H1 (cell line): ENCODE measurements around the gene NXPH3. TPM values are rescaled to one million over a fixed set of nuclear protein-coding genes. Genes with fewer than 3 reads are reported as not detected.

ENCODE experiments used
- CTCF ChIA-PET: fragments of 300-600 bp; sonication (Branson Sonifier 250); formaldehyde crosslinking; loops from one replicate; lab custom pipeline; 2021; ENCODE audit not compliant: partially characterized antibody; lab: Charles Lee
- POLR2A ChIA-PET: fragments of 300-600 bp; sonication (Branson Sonifier 250); formaldehyde crosslinking; loops from one replicate; lab custom pipeline; 2021; ENCODE audit warnings: inconsistent platforms; ENCODE audit not compliant: partially characterized antibody; lab: Charles Lee
- DNase-seq, 2 experiments: peaks; one replicate each; pipeline versions ENCODE4 v3.0.0 to v3.0.0-alpha.2; 2010 to 2022; ENCODE audit warnings: low spot score in 2 of 2, low read depth in 1 of 2, mixed read lengths in 1 of 2
- FAIRE-seq: peaks from 2 replicates; lab custom pipeline; 2011; peaks lifted over from hg19 to GRCh38; lab: Jason Lieb, UNC
- H2AFZ ChIP-seq: 2 replicates; pipeline ENCODE4 v1.8.1; 2012; ENCODE audit warnings: low read length, inconsistent platforms
- H2AK5ac ChIP-seq: 2 replicates; pipeline ENCODE4 v1.6.1; 2013; ENCODE audit warnings: low read depth, low read length
- H2BK120ac ChIP-seq: replicated peaks from 2 replicates; pipeline ENCODE3; 2013; ENCODE audit warnings: low read depth, low read length, inconsistent platforms
- H2BK12ac ChIP-seq: 2 replicates; pipeline ENCODE4 v1.6.1; 2013; ENCODE audit warnings: low read depth, low read length
- H2BK15ac ChIP-seq: 2 replicates; pipeline ENCODE4 v1.6.1; 2013; ENCODE audit warnings: low read length
- H2BK20ac ChIP-seq: 2 replicates; pipeline ENCODE4 v1.6.1; 2013; ENCODE audit warnings: low read length
- H2BK5ac ChIP-seq: 2 replicates; pipeline ENCODE4 v1.6.1; 2013; ENCODE audit warnings: low read depth, low read length
- H3K14ac ChIP-seq: 2 replicates; pipeline ENCODE4 v1.6.1; 2013; ENCODE audit warnings: inconsistent platforms; ENCODE audit not compliant: insufficient read length
- H3K18ac ChIP-seq: 2 replicates; pipeline ENCODE4 v1.6.1; 2013; ENCODE audit warnings: low read length; ENCODE audit errors: extremely low read depth
- H3K23ac ChIP-seq: 2 replicates; pipeline ENCODE4 v1.6.1; 2013; ENCODE audit warnings: inconsistent platforms; ENCODE audit not compliant: insufficient read length
- H3K23me2 ChIP-seq: 2 replicates; pipeline ENCODE4 v1.6.1; 2013; ENCODE audit warnings: low read depth, low read length
- H3K27ac ChIP-seq: 2 replicates; pipeline ENCODE4 v1.6.1; 2011; ENCODE audit warnings: low read depth, low read length, inconsistent platforms
- H3K27me3 ChIP-seq, 4 experiments: replicated peaks in 1 of 4; 1 replicate in 1 of 4; 2 replicates in 3 of 4; pipeline versions ENCODE4 v1.6.1 to v1.8.1; 2011 to 2013; ENCODE audit warnings: low read length in 3 of 4, mild to moderate bottlenecking in 3 of 4, inconsistent platforms in 2 of 4, mixed read lengths in 2 of 4, moderate library complexity in 1 of 4; ENCODE audit not compliant: control insufficient read depth in 3 of 4, insufficient read depth in 3 of 4; ENCODE audit errors: extremely low read depth in 1 of 4
- H3K36me3 ChIP-seq, 4 experiments: 2 replicates each; pipeline versions ENCODE4 v1.6.1 to v1.8.1; 2011 to 2013; ENCODE audit warnings: mild to moderate bottlenecking in 4 of 4, low read length in 3 of 4, moderate library complexity in 2 of 4, control low read depth in 1 of 4, inconsistent platforms in 1 of 4; ENCODE audit not compliant: insufficient read depth in 4 of 4, control insufficient read depth in 2 of 4
- H3K4ac ChIP-seq: replicated peaks from 2 replicates; pipeline ENCODE3; 2013; ENCODE audit warnings: low read length, low read depth, mixed read lengths, inconsistent platforms; ENCODE audit not compliant: insufficient read length
- H3K4me1 ChIP-seq, 4 experiments: replicated peaks in 1 of 4; 1 replicate in 1 of 4; 2 replicates in 3 of 4; pipeline versions ENCODE4 v1.6.1 to v1.8.1; 2011 to 2013; ENCODE audit warnings: low read length in 3 of 4, inconsistent platforms in 2 of 4, mixed read lengths in 1 of 4; ENCODE audit not compliant: insufficient read depth in 4 of 4, control insufficient read depth in 3 of 4
- H3K4me2 ChIP-seq, 2 experiments: 2 replicates each; pipeline versions ENCODE4 v1.6.1 to v1.8.1; 2011 to 2013; ENCODE audit warnings: low read depth in 2 of 2, low read length in 2 of 2, control low read depth in 1 of 2, inconsistent platforms in 1 of 2, mild to moderate bottlenecking in 1 of 2; ENCODE audit not compliant: insufficient read depth in 1 of 2
- H3K4me3 ChIP-seq, 4 experiments: fragments of 200-600, 300-600 bp in 1 of 4; sonication (generic), shearing (Covaris generic), sonication (Bioruptor Twin) in 1 of 4; 2 replicates each; pipeline versions ENCODE4 v1.5.1 to v1.8.1; 2011 to 2016; ENCODE audit warnings: low read length in 4 of 4, low read depth in 3 of 4, control low read depth in 2 of 4, inconsistent platforms in 2 of 4, mild to moderate bottlenecking in 2 of 4, mixed read lengths in 1 of 4, moderate library complexity in 1 of 4; ENCODE audit not compliant: insufficient read depth in 2 of 4; ENCODE audit errors: extremely low read depth in 1 of 4
- H3K56ac ChIP-seq: replicated peaks from 2 replicates; pipeline ENCODE3; 2013; ENCODE audit warnings: low read depth, mild to moderate bottlenecking, mixed read lengths, low read length, inconsistent platforms; ENCODE audit not compliant: insufficient read length
- H3K79me1 ChIP-seq: 2 replicates; pipeline ENCODE4 v1.6.1; 2013; ENCODE audit warnings: low read depth, low read length, control low read depth
- H3K79me2 ChIP-seq, 2 experiments: 2 replicates each; pipeline versions ENCODE4 v1.6.1 to v1.8.1; 2012 to 2013; ENCODE audit warnings: low read length in 2 of 2, mild to moderate bottlenecking in 2 of 2, inconsistent platforms in 1 of 2; ENCODE audit not compliant: insufficient read depth in 2 of 2, control insufficient read depth in 1 of 2
- H3K9ac ChIP-seq, 4 experiments: replicated peaks in 1 of 4; 1 replicate in 1 of 4; 2 replicates in 3 of 4; pipeline versions ENCODE4 v1.6.1 to v1.8.1; 2011 to 2013; ENCODE audit warnings: low read depth in 3 of 4, low read length in 3 of 4, control low read depth in 2 of 4, mild to moderate bottlenecking in 2 of 4, moderate library complexity in 2 of 4, inconsistent platforms in 1 of 4; ENCODE audit errors: extremely low read depth in 1 of 4
- H3K9me3 ChIP-seq, 2 experiments: 2 replicates each; pipeline versions ENCODE4 v1.6.1 to v1.8.1; 2012 to 2013; ENCODE audit warnings: mild to moderate bottlenecking in 2 of 2, moderate library complexity in 2 of 2, control low read depth in 1 of 2, inconsistent platforms in 1 of 2, low read depth in 1 of 2, low read length in 1 of 2, mixed read lengths in 1 of 2; ENCODE audit not compliant: insufficient read depth in 2 of 2
- H4K20me1 ChIP-seq, 2 experiments: replicated peaks in 1 of 2; 2 replicates each; pipeline versions ENCODE3 to v1.8.1; 2011 to 2013; ENCODE audit warnings: inconsistent platforms in 2 of 2, low read length in 2 of 2, mild to moderate bottlenecking in 1 of 2; ENCODE audit not compliant: insufficient read depth in 2 of 2, control insufficient read depth in 1 of 2
- H4K5ac ChIP-seq: 2 replicates; pipeline ENCODE4 v1.6.1; 2013; ENCODE audit warnings: low read length, low read depth, mixed read lengths, inconsistent platforms; ENCODE audit not compliant: insufficient read length
- H4K8ac ChIP-seq: 2 replicates; pipeline ENCODE4 v1.8.0; 2013; ENCODE audit warnings: mild to moderate bottlenecking, moderate library complexity, low read length, inconsistent platforms; ENCODE audit not compliant: insufficient read depth; ENCODE audit errors: extremely low read depth
- H4K91ac ChIP-seq: replicated peaks from 2 replicates; pipeline ENCODE3; 2013; ENCODE audit warnings: low read length, mixed read lengths, inconsistent platforms; ENCODE audit not compliant: insufficient read length
- ASH2L ChIP-seq: fragments of 200-600, 300-600 bp; sonication (generic); IDR thresholded peaks from one replicate; pipeline ENCODE4 v1.7.1; 2017; ENCODE audit warnings: low read length
- CBX8 ChIP-seq: fragments of 300-800, 300-1000 bp; sonication (generic); IDR thresholded peaks from 2 replicates; pipeline ENCODE4 v1.7.1; 2016; ENCODE audit warnings: low read depth, low read length, borderline replicate concordance
- CHD1 ChIP-seq: IDR thresholded peaks from 2 replicates; pipeline ENCODE4 v1.6.1; 2012; ENCODE audit warnings: low read depth, low read length, improper control_type of control experiment
- CREB1 ChIP-seq: IDR thresholded peaks from 2 replicates; pipeline ENCODE4 v1.6.1; 2012; ENCODE audit warnings: inconsistent platforms
- CTBP2 ChIP-seq: IDR thresholded peaks from 2 replicates; pipeline ENCODE4 v1.7.0; 2011; ENCODE audit warnings: borderline replicate concordance, mild to moderate bottlenecking, moderate library complexity, mixed read lengths, low read length; ENCODE audit not compliant: insufficient read depth, insufficient read length
- HDAC6 ChIP-seq: IDR thresholded peaks from one replicate; pipeline ENCODE4 v1.7.1; 2012; ENCODE audit warnings: low read depth, mild to moderate bottlenecking, inconsistent platforms, low read length, moderate library complexity
- PHF8 ChIP-seq: fragments of 200-600 bp; sonication (generic); conservative IDR thresholded peaks from 2 replicates; pipeline ENCODE4 v1.7.1; 2012; ENCODE audit warnings: low read depth, mild to moderate bottlenecking, inconsistent platforms, low read length, moderate library complexity
- SP2 ChIP-seq: IDR thresholded peaks from 2 replicates; pipeline ENCODE4 v1.6.1; 2012; ENCODE audit warnings: mild to moderate bottlenecking, low read length, inconsistent platforms
- TAF1 ChIP-seq: IDR thresholded peaks from 2 replicates; pipeline ENCODE4 v1.6.1; 2011; ENCODE audit warnings: mild to moderate bottlenecking, low read depth, low read length
- TAF7 ChIP-seq: optimal IDR thresholded peaks from 2 replicates; pipeline ENCODE3; 2011; ENCODE audit warnings: low read depth, mild to moderate bottlenecking, inconsistent platforms, low read length, moderate library complexity, borderline replicate concordance
- WGBS, 2 experiments: shearing (Covaris generic) in 1 of 2; methylation state at CpG; one replicate each; pipeline versions ENCODE4 v1.1.6 to v1.1.7; 2013 to 2015; ENCODE audit warnings: low lambda C conversion rate in 2 of 2, mixed read lengths in 2 of 2, inconsistent platforms in 1 of 2, low coverage in 1 of 2, missing lambda C conversion rate in 1 of 2; ENCODE audit not compliant: insufficient replicate concordance in 2 of 2, insufficient coverage in 1 of 2, insufficient read length in 1 of 2; ENCODE audit errors: extremely low coverage in 1 of 2, missing lambda C conversion rate in 1 of 2; 5-methylcytosine and 5-hydroxymethylcytosine counted together
- polyA plus RNA-seq, 7 experiments: library from polyadenylated mRNA; depleted of rRNA in 3 of 7; stranded (reverse) in 5 of 7; unstranded in 2 of 7; fragments of >200 nt in 5 of 7; fragments of 200-250 nt in 2 of 7; gene quantifications; 1 replicate in 5 of 7; 2 replicates in 1 of 7; 4 replicates in 1 of 7; pipeline versions ENCODE4 v1.2.1 to v1.2.3, GENCODE V29; 2011 to 2013; ENCODE audit warnings: missing spikeins in 2 of 7, mixed read lengths in 2 of 7
- total RNA-seq: library from RNA; stranded (reverse); fragmentation: NEBNext Ultra II Directional; extraction: Animal tissue kit (Norgen Biotek cat#: 25700); gene quantifications from 2 replicates; pipeline ENCODE4 v1.2.1, GENCODE V29; 2021

The NXPH3 gene
- total and polyA plus RNA-seq, 2 of the 8 experiments (the other 6 are each of a cell fraction or from before 2014, with no cell fraction given), result 2.5 to 3.7 TPM

- H3K4me2 ChIP-seq, result no peak overlapping the region
- WGBS, 2 experiments, result 92% methylated on average over 11 of the region's 13 CpGs; no CpG with 5 or more reads in 1 of the 2 experiments
- H3K18ac ChIP-seq, result no peak overlapping the region
- peaks cover 4 to 14% (median 8%) of the 10 kb centered on the region in 4 experiments; a peak in 5 of 7 replicates for H3K27me3 ChIP-seq
- no peaks in the 10 kb centered on the region for H3K79me1 ChIP-seq
- peaks cover 0 to 4% of the 10 kb centered on the region in 2 experiments for H4K20me1 ChIP-seq
- H2BK20ac ChIP-seq, result no peak overlapping the region
- DNase-seq (no peak), FAIRE-seq (no peak)
- no peak overlapping the region for H2BK5ac ChIP-seq
- no peak overlapping the region for H3K56ac ChIP-seq
- H2BK12ac ChIP-seq, result no peak overlapping the region
- H4K91ac ChIP-seq, result no peak overlapping the region
- no peaks in the 10 kb centered on the region for H3K79me2 ChIP-seq
- H3K4me3 ChIP-seq, result no peak overlapping the region
- CTCF ChIA-PET, result interaction anchor here (1.1 to 2.5 kb wide), 4 partner anchors 14 to 119 kb away, joined by 3 to 10 read pairs (median 4); no protein-coding TSS in a partner anchor
- no peak overlapping the region for H3K23ac ChIP-seq
- H3K9me3 ChIP-seq, result no peaks in the 10 kb centered on the region
- no peak overlapping the region for H2BK120ac ChIP-seq
- peaks cover 10% of the 10 kb centered on the region for H3K23me2 ChIP-seq
- H2AK5ac ChIP-seq, result 0 out of 2 replicates have a peak overlapping the region, but pooled peaks have one; percentile 39
- no peak overlapping the region for H3K9ac ChIP-seq
- no peak overlapping the region for H4K8ac ChIP-seq
- no peak overlapping the region for H4K5ac ChIP-seq
- peaks cover 0 to 26% (median 11%) of the 10 kb centered on the region in 4 experiments; a peak in 6 of 7 replicates for H3K4me1 ChIP-seq
- H3K14ac ChIP-seq, result no peak overlapping the region
- no peak overlapping the region for H2BK15ac ChIP-seq
- no peaks in the 10 kb centered on the region for H3K36me3 ChIP-seq
- no peak overlapping the region for H3K4ac ChIP-seq
- POLR2A ChIA-PET, result no interaction called here
- no peak overlapping the region for H3K27ac ChIP-seq
- no peak for TF ChIP-seq ASH2L
- no peak for TF ChIP-seq CREB1
- no peak for TF ChIP-seq SP2
- TF ChIP-seq CBX8, result no peak
- TF ChIP-seq TAF1, result no peak
- TF ChIP-seq CHD1, result no peak
- no peak for TF ChIP-seq HDAC6
- TF ChIP-seq CTBP2, result no peak
- no peak for TF ChIP-seq TAF7
- no peak for TF ChIP-seq PHF8
- H2AFZ ChIP-seq, result no peak overlapping the region
Measured at GRCh38 chr17:49578414-49578813, 2.7 kb downstream of the NXPH3 start.
